RWPE2 (cell line): ENCODE results near the gene ATXN7L3.

Experiments
- ATAC-seq: fragments of 200-7000 bp; cut with Tn5 transposase; 3 replicates; pipeline ENCODE4 v1.9.1; 2021; ENCODE audit warnings: low read depth
- DNase-seq: peaks from one replicate; pipeline ENCODE4 v3.0.0-alpha.2; 2020; ENCODE audit warnings: low spot score
- H3K27ac ChIP-seq: fragments of 450-650 bp; 2 replicates; pipeline ENCODE4 v1.5.1; 2017; ENCODE audit warnings: mild to moderate bottlenecking; ENCODE audit not compliant: poor library complexity, severe bottlenecking
- H3K27me3 ChIP-seq: fragments of 250-450 bp; sonication (Bioruptor Pico); 2 replicates; pipeline ENCODE4 v1.5.1; 2021; ENCODE audit warnings: mild to moderate bottlenecking, moderate library complexity; ENCODE audit not compliant: insufficient read depth, poor library complexity, severe bottlenecking
- H3K36me3 ChIP-seq: fragments of 250-450 bp; sonication (Bioruptor Pico); 2 replicates; pipeline ENCODE4 v1.5.1; 2020; ENCODE audit warnings: low read depth, mild to moderate bottlenecking, moderate library complexity
- H3K4me1 ChIP-seq: fragments of 250-450 bp; sonication (Bioruptor Pico); 2 replicates; pipeline ENCODE4 v1.5.1; 2021; ENCODE audit warnings: mild to moderate bottlenecking, moderate library complexity; ENCODE audit not compliant: insufficient read depth, poor library complexity, severe bottlenecking
- H3K4me3 ChIP-seq: fragments of 250-450 bp; sonication (Bioruptor Pico); 2 replicates; pipeline ENCODE4 v1.5.1; 2021; ENCODE audit warnings: mild to moderate bottlenecking, moderate library complexity; ENCODE audit not compliant: severe bottlenecking
- H3K9me3 ChIP-seq: fragments of 250-450 bp; sonication (Bioruptor Pico); 2 replicates; pipeline ENCODE4 v1.5.1; 2021; ENCODE audit warnings: mild to moderate bottlenecking, moderate library complexity; ENCODE audit not compliant: severe bottlenecking
- CTCF ChIP-seq: fragments of 450-650 bp; IDR thresholded peaks from one replicate; pipeline ENCODE4 v1.5.1; 2017; ENCODE audit warnings: mild to moderate bottlenecking, moderate library complexity; ENCODE audit not compliant: poor library complexity, severe bottlenecking

ATXN7L3 gene

GRCh38 chr17:44236444-44236991 lies 36.8 kb upstream of the ATXN7L3 start:
- TF ChIP-seq CTCF, result no peak
- no peaks in the 10 kb centered on the region for H3K9me3 ChIP-seq

GRCh38 chr17:44235583-44235936 lies 35.9 kb upstream of the ATXN7L3 start:
- Histone ChIP-seq H3K4me3 (no peak overlapping the region), H3K36me3 (no peaks in the 10 kb centered on the region), H3K27ac (peak overlapping the region; percentile 84), H3K4me1 (peaks cover 18% of the 10 kb centered on the region), H3K27me3 (no peaks in the 10 kb centered on the region), H3K9me3 (no peaks in the 10 kb centered on the region)
- TF ChIP-seq CTCF, result no peak
- peak; percentile 91 for DNase-seq
- peak; percentile 99 for ATAC-seq

More at GRCh38 chr17:44236444-44236991, 36.8 kb upstream of the ATXN7L3 start:
- ATAC-seq, result no peak
- DNase-seq, result no peak
- Histone ChIP-seq H3K27ac (peak overlapping the region; percentile 84), H3K36me3 (no peaks in the 10 kb centered on the region), H3K4me1 (peaks cover 18% of the 10 kb centered on the region), H3K4me3 (no peak overlapping the region), H3K27me3 (no peaks in the 10 kb centered on the region)

DNA sequence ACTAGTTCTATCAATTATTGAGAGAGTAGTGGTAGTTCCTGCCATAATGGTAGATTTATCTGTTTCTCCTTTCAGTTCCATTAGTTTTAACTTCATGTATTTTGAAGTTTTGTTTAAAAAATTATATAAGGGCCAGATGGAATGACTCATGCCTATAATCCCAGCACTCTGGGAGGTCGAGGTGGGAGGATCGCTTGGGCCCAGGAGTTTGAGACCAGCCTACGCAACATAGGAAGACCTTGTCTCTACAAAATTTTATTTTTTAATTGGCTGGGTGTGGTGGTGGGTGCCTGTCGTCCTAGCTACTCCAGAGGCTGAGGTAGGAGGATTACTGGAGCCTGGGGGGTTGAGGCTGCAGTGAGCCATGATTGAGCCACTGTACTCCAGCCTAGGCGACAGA lies 33.9 kb upstream of the ATXN7L3 start:
- Histone ChIP-seq H3K4me1 (peaks cover 18% of the 10 kb centered on the region), H3K36me3 (no peaks in the 10 kb centered on the region), H3K4me3 (no peak overlapping the region), H3K27me3 (no peaks in the 10 kb centered on the region), H3K9me3 (no peaks in the 10 kb centered on the region), H3K27ac (no peak overlapping the region)
- TF ChIP-seq CTCF, result no peak
- DNase-seq (no peak), ATAC-seq (no peak)

DNA sequence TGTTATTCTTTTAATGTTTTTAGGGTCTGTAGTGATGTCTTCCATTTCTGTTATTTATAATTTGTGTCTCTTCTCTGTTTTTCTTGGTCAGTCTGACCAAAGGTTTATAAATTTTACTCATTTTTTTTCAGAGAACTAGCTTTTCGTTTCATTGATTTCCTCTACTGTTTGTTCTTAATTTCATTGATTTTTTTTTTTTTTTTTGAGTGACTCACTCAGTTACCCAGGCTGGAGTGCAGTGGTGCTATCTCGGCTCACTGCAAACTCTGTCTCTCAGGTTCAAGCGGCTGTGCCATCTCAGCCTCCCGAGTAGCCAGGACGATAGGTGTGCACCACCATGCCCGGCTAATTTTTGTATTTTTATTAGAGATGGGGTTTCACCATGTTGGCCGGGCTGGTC lies 32.4 kb upstream of the ATXN7L3 start:
- no peak for ATAC-seq
- DNase-seq, result no peak
- Histone ChIP-seq H3K4me3 (no peak overlapping the region), H3K27me3 (no peaks in the 10 kb centered on the region), H3K4me1 (peaks cover 18% of the 10 kb centered on the region), H3K9me3 (no peaks in the 10 kb centered on the region), H3K27ac (no peak overlapping the region), H3K36me3 (no peaks in the 10 kb centered on the region)
- TF ChIP-seq CTCF, result no peak

DNA sequence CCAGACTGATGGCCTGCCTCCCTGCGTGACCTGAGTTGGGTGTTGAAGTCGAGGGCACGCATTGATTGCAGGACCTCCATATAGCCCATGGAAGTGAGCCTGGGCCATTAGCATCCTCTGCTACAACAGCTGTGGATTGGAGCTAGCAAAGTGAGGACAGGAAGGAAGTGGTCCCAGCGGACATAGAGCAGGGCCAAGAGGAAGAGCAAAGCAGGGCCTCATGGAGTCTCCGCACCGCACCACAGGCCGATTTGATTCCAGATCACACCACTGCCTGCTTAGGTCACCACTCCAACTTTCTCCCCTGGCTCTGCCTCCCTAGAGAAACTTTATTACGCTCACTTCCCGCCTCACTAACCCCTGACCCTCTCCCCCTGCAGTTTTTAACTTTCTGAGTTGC lies 30.5 kb upstream of the ATXN7L3 start:
- TF ChIP-seq CTCF, result no peak
- Histone ChIP-seq H3K36me3 (no peaks in the 10 kb centered on the region), H3K9me3 (no peaks in the 10 kb centered on the region), H3K4me3 (no peak overlapping the region), H3K27ac (no peak overlapping the region), H3K4me1 (peaks cover 8% of the 10 kb centered on the region), H3K27me3 (no peaks in the 10 kb centered on the region)
- ATAC-seq (no peak), DNase-seq (no peak)
